HG02759 (cell line): ENCODE measurements around the gene JAK1.
"Not testable (repeated sequence)": the region's sequence is repeated elsewhere in the genome, so short reads cannot be mapped to it uniquely, and the experiment has no call there.

Experiments used
- ATAC-seq: cut with Tn5 transposase; IDR thresholded peaks from one replicate; pipeline ENCODE4 v1.9.1; 2021; ENCODE audit warnings: mild to moderate bottlenecking, moderate library complexity; ENCODE audit not compliant: unreplicated experiment

Gene JAK1

GRCh38 chr1:64844175-64844574 is 122.2 kb downstream of the JAK1 start:
- ATAC-seq = no peak

GRCh38 chr1:64843675-64844074 is 122.7 kb downstream of the JAK1 start:
- ATAC-seq = no peak

GRCh38 chr1:64842224-64842623 is 124.1 kb downstream of the JAK1 start:
- ATAC-seq = no peak

DNA sequence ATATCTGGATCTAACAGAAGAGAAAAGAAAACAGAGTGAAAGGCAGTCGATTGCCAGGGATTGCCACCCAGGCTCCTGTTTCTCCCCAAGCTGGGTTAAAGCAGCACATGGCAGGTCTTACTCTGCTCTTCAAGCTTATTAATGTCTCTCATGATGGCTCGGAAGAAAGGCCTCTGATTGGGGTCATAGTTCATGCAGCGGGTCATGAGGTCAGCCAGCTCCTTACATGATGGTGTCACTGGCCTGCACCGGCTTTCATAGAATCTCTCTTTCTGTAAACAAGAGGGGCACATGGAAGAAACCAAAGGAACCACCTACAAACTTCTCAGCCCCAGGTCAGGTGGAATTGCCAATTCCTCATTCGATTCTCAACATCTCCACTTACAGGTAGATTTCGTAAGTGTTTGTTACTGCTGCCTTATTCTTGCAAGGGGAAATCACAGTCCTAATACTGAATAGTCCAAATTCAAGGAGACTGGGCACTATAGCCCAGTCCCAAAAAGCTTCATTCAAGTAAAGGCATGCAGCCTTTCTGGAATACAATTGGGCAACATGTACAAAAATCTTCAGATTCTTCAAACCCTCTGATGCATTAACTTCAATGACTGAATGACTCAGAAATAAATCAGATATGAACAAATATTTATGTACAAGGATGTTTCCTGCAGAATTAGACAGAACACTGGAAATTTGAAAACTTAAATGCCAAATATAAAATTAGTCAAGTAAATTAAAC is 124.9 kb downstream of the JAK1 start:
- ATAC-seq = no peak

DNA sequence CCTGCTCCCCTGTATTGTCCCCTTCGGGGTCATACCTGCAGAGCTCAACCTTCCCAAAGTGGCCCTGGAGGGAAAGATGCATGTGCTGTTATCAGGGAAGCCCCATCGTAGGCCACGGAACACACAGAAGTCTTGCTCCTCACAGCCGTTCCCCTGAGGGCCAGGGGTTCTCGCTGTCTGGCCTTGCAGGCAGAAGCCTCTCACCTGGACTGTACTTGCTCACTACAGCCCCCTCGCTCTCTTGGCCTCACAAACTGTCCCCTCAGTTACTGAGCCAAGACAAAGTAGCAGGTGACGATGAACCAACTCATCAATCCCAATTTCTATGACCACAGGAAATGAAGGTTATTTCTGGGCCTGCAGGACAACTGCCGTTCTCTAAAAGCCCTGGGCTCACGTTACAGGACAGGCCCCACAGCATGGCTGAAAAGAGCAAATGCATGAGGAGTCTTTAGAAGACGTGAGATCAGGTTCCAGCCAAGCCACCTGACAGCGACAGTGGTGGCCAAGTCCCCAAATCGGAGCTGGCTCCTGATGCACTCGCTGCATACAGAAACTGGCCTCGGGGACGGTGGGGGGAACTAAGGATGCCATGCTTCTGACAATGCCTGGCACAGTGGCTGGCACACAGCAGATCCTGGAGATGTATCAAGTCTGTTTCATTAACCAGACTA is 126.5 kb downstream of the JAK1 start:
- ATAC-seq = no peak

- no peak for ATAC-seq
These were observed 127.1 kb downstream of the JAK1 start for GRCh38 chr1:64839261-64839660.

DNA sequence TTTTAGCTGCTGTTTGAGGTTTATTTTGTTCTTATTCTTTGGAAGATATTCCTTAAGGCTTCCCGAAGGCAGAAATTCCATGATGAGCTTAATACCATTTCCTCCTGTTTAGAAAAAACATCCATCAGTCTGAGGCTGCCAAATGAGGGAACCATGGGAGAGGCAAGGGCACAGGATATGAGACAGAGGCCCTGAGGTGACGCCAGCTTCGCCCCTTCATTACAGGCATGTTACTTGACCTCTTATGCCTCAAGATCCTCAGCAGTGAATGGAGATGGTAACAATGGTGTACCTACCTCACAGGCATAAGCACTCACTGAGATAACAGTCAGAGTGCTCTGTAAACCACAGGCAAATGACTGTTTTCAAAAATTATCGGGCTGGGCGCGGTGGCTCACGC is 127.9 kb downstream of the JAK1 start:
- ATAC-seq = no peak

GRCh38 chr1:64836802-64837201 is 129.5 kb downstream of the JAK1 start:
- ATAC-seq = no peak

DNA sequence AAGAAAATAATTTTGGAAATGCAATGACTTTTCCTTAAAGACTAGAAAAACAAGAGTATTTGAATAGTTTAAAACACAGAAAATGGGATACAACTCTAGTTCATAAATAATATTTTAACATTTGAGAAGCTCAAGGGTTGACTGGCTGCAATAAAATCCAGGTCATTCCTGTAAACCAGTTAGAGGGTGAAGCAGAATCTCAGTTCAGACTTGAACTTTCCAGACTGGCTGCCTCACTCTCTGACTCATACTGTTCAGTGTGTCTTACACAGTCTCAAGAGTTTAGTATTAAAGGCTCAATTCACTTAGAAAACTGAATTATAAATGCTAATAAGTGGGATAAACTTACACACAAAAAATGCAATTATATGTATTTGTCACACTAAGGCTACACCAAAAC is 131.6 kb downstream of the JAK1 start:
- ATAC-seq = no peak

GRCh38 chr1:64830030-64830651 is 136.2 kb downstream of the JAK1 start:
- no peak for ATAC-seq

DNA sequence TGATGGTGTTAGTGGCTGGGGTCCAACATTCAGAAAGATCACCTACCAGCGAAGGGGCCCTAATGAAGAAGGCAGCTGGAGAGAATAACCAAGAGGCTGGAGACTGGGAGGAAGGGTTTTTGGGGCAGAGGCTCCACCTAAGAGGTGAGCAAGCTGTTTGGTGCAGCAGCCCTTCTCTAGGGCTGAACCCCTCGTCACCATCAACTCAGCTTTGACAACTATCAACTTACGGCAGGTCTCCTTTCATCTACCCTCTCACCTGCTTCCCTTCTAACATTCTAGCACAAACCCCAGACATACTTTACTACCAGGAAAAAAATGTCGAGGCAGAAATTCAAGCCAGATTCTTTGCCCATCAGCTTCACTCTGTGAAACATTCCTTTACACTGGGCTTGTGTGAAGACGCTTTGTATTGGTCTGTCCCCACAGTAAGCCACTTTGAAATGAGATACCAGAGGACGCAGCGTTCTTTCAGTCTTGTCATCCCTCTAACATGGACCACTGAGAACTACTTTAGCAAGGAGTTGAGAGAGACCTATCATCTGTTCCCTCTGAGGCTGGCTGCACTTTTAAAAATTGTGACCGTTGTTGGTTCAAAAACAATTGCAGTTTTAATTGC is 136.8 kb downstream of the JAK1 start:
- ATAC-seq = no peak

DNA sequence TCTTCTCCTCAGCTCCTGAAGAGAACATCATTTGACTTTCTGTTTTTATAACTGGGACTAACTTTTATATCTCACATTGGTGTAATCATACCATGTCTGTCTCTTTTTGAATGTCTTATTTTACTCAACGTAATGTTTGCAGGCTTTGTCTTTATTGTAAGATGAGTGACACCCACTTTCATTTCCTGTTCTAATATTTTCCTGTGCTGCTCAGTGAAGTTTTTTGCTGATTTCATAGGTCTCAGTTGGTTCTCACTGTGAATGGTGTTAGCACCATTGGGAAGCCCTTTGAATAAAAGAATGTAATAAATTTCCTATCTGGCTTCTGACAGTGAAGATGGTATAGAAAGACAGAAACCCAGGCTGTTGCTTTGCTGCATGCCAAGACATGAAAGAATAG is 137.5 kb downstream of the JAK1 start:
- ATAC-seq = no peak

- no peak for ATAC-seq
These were observed 139.4 kb downstream of the JAK1 start for GRCh38 chr1:64826991-64827390.

DNA sequence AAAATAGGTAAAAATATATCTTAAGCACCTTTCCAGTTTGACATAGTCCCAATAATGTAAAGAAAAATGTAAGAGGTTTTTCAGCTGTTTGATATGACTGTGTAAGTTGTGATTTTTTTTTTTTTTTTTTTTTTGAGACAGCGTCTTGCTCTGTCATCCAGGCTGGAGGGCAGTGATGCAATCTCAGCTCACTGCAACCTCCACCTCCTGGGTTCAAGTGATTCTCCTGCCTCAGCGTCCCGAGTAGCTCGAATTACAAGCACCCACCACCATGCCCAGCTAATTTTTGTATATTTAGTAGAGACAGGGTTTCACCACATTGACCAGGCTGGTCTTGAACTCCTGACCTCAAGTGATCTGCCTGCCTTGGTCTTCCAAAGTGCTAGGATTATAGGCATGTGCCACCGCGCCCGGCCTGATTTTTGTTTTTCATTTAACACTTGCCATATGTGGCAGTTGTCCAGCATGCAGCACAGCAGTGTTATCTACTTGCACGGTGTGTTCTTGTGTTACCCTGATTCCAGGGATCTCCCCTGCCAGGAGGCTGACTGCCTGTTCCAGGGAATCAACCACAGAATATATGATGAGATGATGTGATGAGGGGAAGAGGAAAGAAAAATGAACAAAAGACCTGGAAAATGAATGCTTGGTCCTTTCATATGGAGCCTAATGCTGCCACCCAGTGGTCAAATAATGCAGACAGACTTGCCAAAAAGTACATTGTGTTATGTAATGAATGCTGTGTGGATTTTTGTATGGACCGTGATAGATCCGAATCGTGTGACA is 142.5 kb downstream of the JAK1 start:
- ATAC-seq = no peak

DNA sequence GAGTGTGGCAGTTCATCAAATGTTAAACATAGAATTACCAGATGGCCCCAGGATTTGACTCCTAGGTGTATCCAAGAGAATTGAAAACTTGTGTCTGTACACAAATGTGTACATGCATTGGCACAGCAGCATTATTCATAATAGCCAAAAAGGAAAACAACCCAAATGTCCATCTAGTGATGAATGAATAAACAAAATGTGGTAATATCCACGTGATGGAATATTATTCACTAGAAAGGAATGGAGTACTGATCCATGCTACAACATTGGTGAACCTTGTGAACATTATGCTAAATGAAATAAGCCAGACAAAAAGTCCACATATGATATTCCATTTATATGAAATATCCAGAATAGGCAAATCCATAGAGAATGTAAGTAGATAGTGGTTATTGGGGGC is 143.7 kb downstream of the JAK1 start:
- ATAC-seq = no peak

DNA sequence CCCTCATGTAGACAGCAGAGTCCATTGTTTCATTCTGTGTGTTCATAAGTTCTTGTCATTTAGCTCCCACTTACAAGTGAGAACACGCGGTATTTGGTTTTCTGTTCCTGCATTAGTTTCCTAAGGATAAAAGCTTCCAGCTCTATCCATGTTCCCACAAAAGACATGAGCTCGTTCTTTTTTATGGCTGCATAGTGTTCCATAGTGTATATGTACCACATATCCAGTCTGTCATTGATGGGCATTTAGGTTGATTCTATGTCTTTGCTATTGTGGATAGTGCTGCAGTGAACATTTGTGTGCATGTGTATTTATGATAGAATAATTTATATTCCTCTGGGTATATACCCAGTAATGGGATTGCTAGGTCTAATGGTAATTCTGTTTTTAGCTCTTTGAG is 145.8 kb downstream of the JAK1 start:
- not testable (repeated sequence) for ATAC-seq

- ATAC-seq = not testable (repeated sequence)
These were observed 149.0 kb downstream of the JAK1 start for GRCh38 chr1:64817364-64817763.

- ATAC-seq = no peak
These were observed 151.9 kb downstream of the JAK1 start for GRCh38 chr1:64814427-64814826.

- ATAC-seq = no peak
These were observed 155.2 kb downstream of the JAK1 start for GRCh38 chr1:64811131-64811530.

DNA sequence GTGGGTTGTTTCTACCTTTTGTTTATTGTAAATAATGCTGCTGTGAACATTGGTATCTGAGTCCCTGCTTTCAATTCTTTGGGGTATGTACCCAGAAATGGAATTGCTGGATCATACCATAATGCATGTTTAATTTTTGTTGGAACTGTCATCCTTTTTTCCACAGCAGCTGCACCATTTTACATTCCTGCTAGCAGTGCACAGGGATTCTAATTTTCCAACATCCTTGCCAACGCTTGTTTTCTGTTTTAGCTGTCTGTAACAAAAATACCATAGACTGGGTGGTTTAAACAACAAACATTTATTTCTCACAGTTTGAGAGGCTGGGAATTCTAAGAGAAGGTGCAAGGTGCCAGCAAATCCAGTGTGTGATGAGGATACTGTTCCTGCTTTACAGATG is 156.3 kb downstream of the JAK1 start:
- no peak for ATAC-seq

- ATAC-seq = no peak
These were observed 157.0 kb downstream of the JAK1 start for GRCh38 chr1:64809309-64809708.
